ENCODE data around the gene CBLL2. TPM values are rescaled to one million over a fixed set of nuclear protein-coding genes. Genes with fewer than 3 reads are reported as not detected.
"Not testable (repeated sequence)": the region's sequence is repeated elsewhere in the genome, so short reads cannot be mapped to it uniquely, and the experiment has no call there.

CBLL2 gene
- total RNA-seq, 1 donor from 2014 or later = not detected

- intact Hi-C loops (cut with DNase I) = no loop called here
- no peak overlapping the region for H3K27ac ChIP-seq
- no peaks in the 10 kb centered on the region for H3K4me1 ChIP-seq
- no peaks in the 10 kb centered on the region for H3K9me3 ChIP-seq
- H3K36me3 ChIP-seq = no peaks in the 10 kb centered on the region
- H3K27me3 ChIP-seq = no peaks in the 10 kb centered on the region
- DNase-seq (no peak), ATAC-seq (no peak)
- TF ChIP-seq, protein P1, sequence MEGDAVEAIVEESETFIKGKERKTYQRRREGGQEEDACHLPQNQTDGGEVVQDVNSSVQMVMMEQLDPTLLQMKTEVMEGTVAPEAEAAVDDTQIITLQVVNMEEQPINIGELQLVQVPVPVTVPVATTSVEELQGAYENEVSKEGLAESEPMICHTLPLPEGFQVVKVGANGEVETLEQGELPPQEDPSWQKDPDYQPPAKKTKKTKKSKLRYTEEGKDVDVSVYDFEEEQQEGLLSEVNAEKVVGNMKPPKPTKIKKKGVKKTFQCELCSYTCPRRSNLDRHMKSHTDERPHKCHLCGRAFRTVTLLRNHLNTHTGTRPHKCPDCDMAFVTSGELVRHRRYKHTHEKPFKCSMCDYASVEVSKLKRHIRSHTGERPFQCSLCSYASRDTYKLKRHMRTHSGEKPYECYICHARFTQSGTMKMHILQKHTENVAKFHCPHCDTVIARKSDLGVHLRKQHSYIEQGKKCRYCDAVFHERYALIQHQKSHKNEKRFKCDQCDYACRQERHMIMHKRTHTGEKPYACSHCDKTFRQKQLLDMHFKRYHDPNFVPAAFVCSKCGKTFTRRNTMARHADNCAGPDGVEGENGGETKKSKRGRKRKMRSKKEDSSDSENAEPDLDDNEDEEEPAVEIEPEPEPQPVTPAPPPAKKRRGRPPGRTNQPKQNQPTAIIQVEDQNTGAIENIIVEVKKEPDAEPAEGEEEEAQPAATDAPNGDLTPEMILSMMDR (IDR thresholded peaks at IDR 0.05) = no peak
- no peak overlapping the region for H3K4me3 ChIP-seq
Measured at GRCh38 chrX:22248401-22248800, 24.3 kb upstream of the CBLL2 start.

- no peak for DNase-seq
- no peak for ATAC-seq
- TF ChIP-seq, protein P1 (IDR thresholded peaks at IDR 0.05) = no peak
- Histone ChIP-seq H3K27me3 (no peaks in the 10 kb centered on the region), H3K27ac (no peak overlapping the region), H3K9me3 (no peaks in the 10 kb centered on the region), H3K4me1 (no peaks in the 10 kb centered on the region), H3K4me3 (no peak overlapping the region), H3K36me3 (no peaks in the 10 kb centered on the region)
- intact Hi-C loops (cut with DNase I) = no loop called here
Measured at GRCh38 chrX:22249371-22249770, 23.3 kb upstream of the CBLL2 start.

- intact Hi-C loops (cut with DNase I) = no loop called here
- ATAC-seq = no peak
Measured at GRCh38 chrX:22268706-22269105, 4.0 kb upstream of the CBLL2 start.

DNA sequence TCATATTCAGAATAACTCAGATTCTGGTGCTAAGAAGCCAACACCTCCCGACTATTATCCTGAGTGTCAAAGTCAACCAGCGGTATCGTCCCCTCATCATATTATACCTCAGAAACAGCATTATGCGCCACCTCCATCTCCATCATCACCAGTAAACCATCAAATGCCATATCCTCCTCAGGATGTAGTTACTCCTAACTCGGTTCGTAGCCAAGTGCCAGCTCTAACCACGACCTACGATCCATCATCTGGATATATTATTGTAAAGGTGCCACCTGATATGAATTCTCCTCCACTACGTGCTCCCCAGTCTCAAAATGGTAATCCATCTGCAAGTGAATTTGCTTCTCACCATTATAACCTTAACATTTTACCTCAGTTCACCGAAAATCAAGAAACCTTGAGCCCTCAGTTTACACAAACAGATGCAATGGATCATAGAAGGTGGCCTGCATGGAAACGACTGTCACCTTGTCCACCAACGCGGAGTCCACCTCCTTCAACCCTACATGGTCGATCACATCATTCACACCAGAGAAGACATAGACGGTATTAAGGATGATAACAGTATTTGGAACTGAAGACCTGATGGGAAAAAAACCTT is 1.1 kb downstream of the CBLL2 start:
- intact Hi-C loops (cut with DNase I) = no loop called here
- ATAC-seq = no peak
- Histone ChIP-seq H3K36me3 (no peaks in the 10 kb centered on the region), H3K27ac (no peak overlapping the region), H3K4me3 (no peak overlapping the region), H3K27me3 (no peaks in the 10 kb centered on the region), H3K4me1 (no peaks in the 10 kb centered on the region), H3K9me3 (no peaks in the 10 kb centered on the region)
- TF ChIP-seq, protein P1 (IDR thresholded peaks at IDR 0.05) = no peak
- DNase-seq = no peak

More at GRCh38 chrX:22268706-22269105, 4.0 kb upstream of the CBLL2 start:
- H3K27me3 ChIP-seq = no peaks in the 10 kb centered on the region
- no peaks in the 10 kb centered on the region for H3K36me3 ChIP-seq
- TF ChIP-seq, protein P1 (IDR thresholded peaks at IDR 0.05) = no peak
- H3K4me3 ChIP-seq = no peak overlapping the region
- H3K4me1 ChIP-seq = no peaks in the 10 kb centered on the region
- no peak for DNase-seq
- no peaks in the 10 kb centered on the region for H3K9me3 ChIP-seq
- no peak overlapping the region for H3K27ac ChIP-seq

DNA sequence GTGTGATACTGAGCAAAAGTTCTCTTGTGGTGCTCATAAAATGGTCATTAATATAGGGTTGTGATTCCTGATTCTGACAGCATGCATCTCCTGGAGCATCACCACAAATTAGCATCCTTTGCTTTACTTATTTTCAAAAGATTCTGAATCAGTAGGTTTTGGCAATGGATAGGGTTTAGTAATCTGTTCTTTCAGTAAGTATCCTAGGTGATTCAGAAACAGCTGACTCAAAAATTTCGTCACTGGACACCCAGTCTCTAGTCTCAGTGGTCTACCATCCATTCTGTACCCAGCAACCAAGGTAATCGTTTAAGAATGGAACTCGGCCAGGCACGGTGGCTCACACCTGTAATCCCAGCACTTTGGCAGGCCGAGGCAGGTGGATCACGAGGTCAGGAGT is 4.1 kb downstream of the CBLL2 start:
- H3K27me3 ChIP-seq = no peaks in the 10 kb centered on the region
- no peaks in the 10 kb centered on the region for H3K4me1 ChIP-seq
- ATAC-seq = no peak
- H3K27ac ChIP-seq = no peak overlapping the region
- TF ChIP-seq, protein P1 (IDR thresholded peaks at IDR 0.05) = no peak
- no peaks in the 10 kb centered on the region for H3K9me3 ChIP-seq
- intact Hi-C loops (cut with DNase I) = no loop called here
- DNase-seq = no peak
- H3K36me3 ChIP-seq = no peaks in the 10 kb centered on the region
- H3K4me3 ChIP-seq = no peak overlapping the region

- ATAC-seq (no peak), DNase-seq (no peak)
- Histone ChIP-seq H3K27me3 (no peaks in the 10 kb centered on the region), H3K36me3 (no peaks in the 10 kb centered on the region), H3K27ac (no peak overlapping the region), H3K4me3 (no peak overlapping the region), H3K9me3 (no peaks in the 10 kb centered on the region), H3K4me1 (no peaks in the 10 kb centered on the region)
- intact Hi-C loops (cut with DNase I) = no loop called here
- TF ChIP-seq, protein P1 (IDR thresholded peaks at IDR 0.05) = no peak
Measured at GRCh38 chrX:22278375-22278774, 5.7 kb downstream of the CBLL2 start.

DNA sequence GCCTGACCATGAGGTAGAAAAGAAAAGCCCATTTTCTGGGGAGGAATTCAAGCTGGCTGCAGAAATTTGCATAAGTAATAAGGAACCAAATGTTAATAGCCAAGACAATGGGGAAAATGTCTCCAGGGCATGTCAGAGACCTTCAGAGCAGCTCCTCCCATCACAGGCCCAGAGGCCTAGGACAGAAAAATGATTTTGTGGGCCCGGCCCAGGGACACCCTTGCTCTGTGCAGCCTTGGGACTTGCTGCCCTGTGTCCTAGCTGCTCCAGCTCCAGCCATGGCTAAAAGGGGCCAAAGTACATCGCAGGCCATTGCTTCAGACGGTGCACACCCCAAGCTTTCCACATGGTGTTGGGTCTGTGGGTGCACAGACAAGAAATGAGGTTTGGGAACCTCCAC is 16.5 kb downstream of the CBLL2 start:
- H3K27me3 ChIP-seq; H3K4me3 ChIP-seq; H3K4me1 ChIP-seq; ATAC-seq; H3K27ac ChIP-seq; DNase-seq; H3K9me3 ChIP-seq; intact Hi-C loops (cut with DNase I); H3K36me3 ChIP-seq: not testable (repeated sequence)

Measured in upper lobe of right lung (tissue), 1 donor.